Liver (tissue), 9 donors: Measurements from ENCODE around the gene TMEM223. TPM values are rescaled to one million over a fixed set of nuclear protein-coding genes. Genes with fewer than 3 reads are reported as not detected.
"Not testable (repeated sequence)": the region's sequence is repeated elsewhere in the genome, so short reads cannot be mapped to it uniquely, and the experiment has no call there.

Experiments used
- DNase-seq: peaks from one replicate; pipeline ENCODE4 v3.0.0-alpha.2; 2017; ENCODE audit warnings: low spot score
- H3K27ac ChIP-seq, 2 donors: one replicate each; pipeline ENCODE4 v1.7.0; 2013; ENCODE audit warnings: inconsistent platforms in 2 of 2, low read length in 2 of 2, control low read depth in 1 of 2, low read depth in 1 of 2, mild to moderate bottlenecking in 1 of 2
- H3K27me3 ChIP-seq, 4 donors: one replicate each; pipeline versions ENCODE4 v1.6.1 to v1.7.0; 2013; ENCODE audit warnings: low read length in 3 of 4, inconsistent platforms in 1 of 4, mild to moderate bottlenecking in 1 of 4, moderate library complexity in 1 of 4; ENCODE audit not compliant: control insufficient read depth in 4 of 4, insufficient read depth in 4 of 4
- H3K36me3 ChIP-seq, 4 donors: one replicate each; pipeline versions ENCODE4 v1.6.1 to v1.7.0; 2013; ENCODE audit warnings: low read length in 3 of 4, mild to moderate bottlenecking in 3 of 4, low read depth in 1 of 4, moderate library complexity in 1 of 4; ENCODE audit not compliant: control insufficient read depth in 4 of 4, insufficient read depth in 3 of 4
- H3K4me1 ChIP-seq, 4 donors: one replicate each; pipeline versions ENCODE4 v1.6.1 to v1.7.0; 2013; ENCODE audit warnings: low read length in 3 of 4, mild to moderate bottlenecking in 3 of 4, moderate library complexity in 1 of 4; ENCODE audit not compliant: control insufficient read depth in 4 of 4, insufficient read depth in 4 of 4
- H3K4me3 ChIP-seq, 3 donors: one replicate each; pipeline versions ENCODE4 v1.6.1 to v1.7.0; 2013; ENCODE audit warnings: low read length in 3 of 3, control low read depth in 1 of 3, low read depth in 1 of 3, mild to moderate bottlenecking in 1 of 3
- H3K9ac ChIP-seq, 2 donors: one replicate each; pipeline ENCODE4 v1.7.0; 2013; ENCODE audit warnings: low read length in 2 of 2, mild to moderate bottlenecking in 2 of 2, moderate library complexity in 2 of 2, control low read depth in 1 of 2, low read depth in 1 of 2
- H3K9me3 ChIP-seq, 4 donors: one replicate each; pipeline versions ENCODE4 v1.6.1 to v1.7.0; 2013; ENCODE audit warnings: low read length in 3 of 4; ENCODE audit not compliant: control insufficient read depth in 4 of 4
- ATF3 ChIP-seq: IDR thresholded peaks from 2 replicates; pipeline ENCODE4 v1.6.1; 2016; ENCODE audit warnings: antibody characterized with exemption
- EGR1 ChIP-seq, 2 donors: IDR thresholded peaks; 2 replicates each; pipeline ENCODE4 v1.6.1; 2016 to 2018; ENCODE audit warnings: antibody characterized with exemption in 2 of 2, low read depth in 2 of 2
- FOXA1 ChIP-seq: IDR thresholded peaks from 2 replicates; pipeline ENCODE4 v1.6.1; 2016; ENCODE audit warnings: antibody characterized with exemption
- FOXA2 ChIP-seq: IDR thresholded peaks from 2 replicates; pipeline ENCODE4 v1.6.1; 2016; ENCODE audit warnings: antibody characterized with exemption
- GABPA ChIP-seq, 2 donors: IDR thresholded peaks in 1 of 2; conservative IDR thresholded peaks in 1 of 2; 2 replicates each; pipeline ENCODE4 v1.6.1; 2016; ENCODE audit warnings: antibody characterized with exemption in 2 of 2, mild to moderate bottlenecking in 1 of 2, moderate library complexity in 1 of 2
- HNF4A ChIP-seq, 2 donors: conservative IDR thresholded peaks; 2 replicates each; pipeline ENCODE4 v1.6.1; 2016; ENCODE audit warnings: antibody characterized with exemption in 2 of 2, mild to moderate bottlenecking in 2 of 2
- HNF4G ChIP-seq: IDR thresholded peaks from 2 replicates; pipeline ENCODE4 v1.6.1; 2016; ENCODE audit warnings: antibody characterized with exemption
- JUND ChIP-seq, 2 donors: IDR thresholded peaks; 2 replicates each; pipeline ENCODE4 v1.6.1; 2016; ENCODE audit warnings: antibody characterized with exemption in 2 of 2
- NR2F2 ChIP-seq: IDR thresholded peaks from 2 replicates; pipeline ENCODE4 v1.6.1; 2016; ENCODE audit warnings: antibody characterized with exemption
- REST ChIP-seq: IDR thresholded peaks from 2 replicates; pipeline ENCODE4 v1.6.1; 2016; ENCODE audit warnings: antibody characterized with exemption, mild to moderate bottlenecking
- RXRA ChIP-seq, 2 donors: IDR thresholded peaks; 2 replicates each; pipeline ENCODE4 v1.6.1; 2017 to 2018; ENCODE audit warnings: antibody characterized with exemption in 2 of 2, mild to moderate bottlenecking in 1 of 2
- SP1 ChIP-seq: IDR thresholded peaks from 2 replicates; pipeline ENCODE4 v1.6.1; 2018; ENCODE audit warnings: antibody characterized with exemption, mild to moderate bottlenecking
- TAF1 ChIP-seq: conservative IDR thresholded peaks from 2 replicates; pipeline ENCODE4 v1.6.1; 2016; ENCODE audit warnings: antibody characterized with exemption, mild to moderate bottlenecking
- YY1 ChIP-seq: IDR thresholded peaks from 2 replicates; pipeline ENCODE4 v1.6.1; 2016; ENCODE audit warnings: antibody characterized with exemption, mild to moderate bottlenecking
- ZBTB33 ChIP-seq: IDR thresholded peaks from 2 replicates; pipeline ENCODE4 v1.6.1; 2016; ENCODE audit warnings: antibody characterized with exemption
- WGBS: extraction: QIAGEN DNeasy Blood & Tissue Kit; methylation state at CpG from one replicate; pipeline ENCODE4 v1.1.7; 2013; 5-methylcytosine and 5-hydroxymethylcytosine counted together
- polyA plus RNA-seq, 2 donors: library from polyadenylated mRNA; stranded (reverse) in 1 of 2; unstranded in 1 of 2; fragments of 200-250 nt in 1 of 2; fragments of >200 nt in 1 of 2; fragmentation: Nextera tagmentation in 1 of 2; extraction: Ambion mirVana in 1 of 2; gene quantifications; one replicate each; pipeline versions ENCODE4 v1.2.1 to v1.2.3, GENCODE V29; 2013 to 2015
- total RNA-seq, 2 donors: library from RNA; depleted of rRNA; stranded (reverse); fragments of >200 nt; gene quantifications; one replicate each; pipeline ENCODE4 v1.2.3, GENCODE V29; 2014
- donor health status: healthy.
- donor health status: healthy.
- donor health status: healthy.
- donor health status: healthy.
- donor health status: healthy.

TMEM223 gene
- total and polyA plus RNA-seq, 4 donors, result 9.2 to 23.8 (median 13.0) TPM

GRCh38 chr11:62831520-62832335 lies 39.9 kb upstream of the TMEM223 start, which contains the start of gene STX5:
Gene STX5 (minus strand): TSS chr11:62832051. CDS start chr11:62831243, 808 bp downstream.
- Histone ChIP-seq H3K4me1 (peaks cover 2 to 33% (median 27%) of the 10 kb centered on the region in 4 donors), H3K27me3 (no peaks in the 10 kb centered on the region), H3K4me3 (peak within 1 kb of the TSS; percentile 89 to 97 (median 92)), H3K36me3 (peaks cover 6 to 40% (median 20%) of the 10 kb centered on the region in 4 donors), H3K9ac (peak within 1 kb of the TSS; percentile 80 to 86), H3K9me3 (no peaks in the 10 kb centered on the region), H3K27ac (peak within 1 kb of the TSS; percentile 95 to 97)
- TF ChIP-seq REST, result peak; percentile 84
- peak in 1 of 2 donors; percentile 30 for TF ChIP-seq RXRA (IDR thresholded peaks at IDR 0.05)
- no peak for TF ChIP-seq HNF4G
- no peak for TF ChIP-seq JUND (IDR thresholded peaks at IDR 0.05)
- TF ChIP-seq FOXA1, result no peak
- TF ChIP-seq HNF4A (conservative IDR thresholded peaks at IDR 0.05), result peak in 1 of 2 donors; percentile 7
- TF ChIP-seq TAF1, result peak; percentile 82
- TF ChIP-seq EGR1 (IDR thresholded peaks at IDR 0.05; ENCODE audit: low read depth in 2 of 2), result peak in 1 of 2 donors; percentile 19
- no peak for TF ChIP-seq FOXA2
- TF ChIP-seq SP1, result peak; percentile 88
- TF ChIP-seq ZBTB33, result peak; percentile 53
- peak; percentile 87 to 94 for TF ChIP-seq GABPA (IDR thresholded peaks at IDR 0.05 in 1 of 2, conservative IDR thresholded peaks at IDR 0.05 in 1 of 2)
- under 1% methylated on average over 65 of the region's 65 CpGs for WGBS
- DNase-seq, result peak; percentile 100

- peaks cover 10 to 38% (median 21%) of the 10 kb centered on the region in 4 donors for H3K36me3 ChIP-seq
- peak; percentile 38 for DNase-seq
- no peak for TF ChIP-seq SP1
- TF ChIP-seq YY1, result no peak
- no peak for TF ChIP-seq FOXA1
- no peak for TF ChIP-seq HNF4G
- TF ChIP-seq GABPA (IDR thresholded peaks at IDR 0.05 in 1 of 2, conservative IDR thresholded peaks at IDR 0.05 in 1 of 2), result no peak
- no peak for TF ChIP-seq NR2F2
- TF ChIP-seq ATF3, result no peak
Observed at GRCh38 chr11:62830904-62831519, 39.2 kb upstream of the TMEM223 start.

GRCh38 chr11:62828130-62828529 lies 36.3 kb upstream of the TMEM223 start:
- H3K4me3 ChIP-seq, DNase-seq, H3K27me3 ChIP-seq, H3K9ac ChIP-seq, H3K27ac ChIP-seq, H3K9me3 ChIP-seq: not testable (repeated sequence)
- H3K4me1 ChIP-seq, result peaks cover 0 to 20% (median 15%) of the 10 kb centered on the region in 4 donors
- H3K36me3 ChIP-seq, result peaks cover 23 to 45% (median 40%) of the 10 kb centered on the region in 4 donors
- 97% methylated on average over 8 of the region's 8 CpGs for WGBS

More at GRCh38 chr11:62830904-62831519, 39.2 kb upstream of the TMEM223 start:
- Histone ChIP-seq H3K9me3 (no peaks in the 10 kb centered on the region), H3K4me1 (peaks cover 2 to 33% (median 27%) of the 10 kb centered on the region in 4 donors), H3K9ac (peak overlapping the region; percentile 57 to 86), H3K27ac (peak overlapping the region; percentile 95 to 97), H3K27me3 (no peaks in the 10 kb centered on the region), H3K4me3 (peak overlapping the region; percentile 86 to 97 (median 89))
- under 1% methylated on average over 33 of the region's 33 CpGs for WGBS
